WTC11 (cell line): ENCODE data around the gene KNG1.

Experiments used
- TF ChIP-seq, protein P1 (sequence below): fragments of 200-600 bp; IDR thresholded peaks from 2 replicates; pipeline ENCODE4 v1.8.0; 2022; ENCODE audit warnings: antibody characterized with exemption
- TF ChIP-seq, protein P2 (sequence below): sonication (generic); formaldehyde crosslinking; IDR thresholded peaks from 2 replicates; pipeline ENCODE4 v1.8.0; 2022; ENCODE audit warnings: mild to moderate bottlenecking, missing genetic modification reagents
- TF ChIP-seq, protein P3 (sequence below): sonication (generic); formaldehyde crosslinking; conservative IDR thresholded peaks from 2 replicates; pipeline ENCODE4 v1.8.1; 2022; ENCODE audit warnings: mild to moderate bottlenecking, missing genetic modification reagents
- TF ChIP-seq, protein P4 (sequence below): fragments of 250-450 bp; sonication (Bioruptor Pico); IDR thresholded peaks from 2 replicates; pipeline ENCODE4 v1.8.0; 2021; ENCODE audit warnings: mild to moderate bottlenecking
- TF ChIP-seq, protein P5 (sequence below): sonication (generic); formaldehyde crosslinking; IDR thresholded peaks from 2 replicates; pipeline ENCODE4 v1.8.1; 2022; ENCODE audit warnings: mild to moderate bottlenecking, missing genetic modification reagents, moderate library complexity, borderline replicate concordance

DNA sequence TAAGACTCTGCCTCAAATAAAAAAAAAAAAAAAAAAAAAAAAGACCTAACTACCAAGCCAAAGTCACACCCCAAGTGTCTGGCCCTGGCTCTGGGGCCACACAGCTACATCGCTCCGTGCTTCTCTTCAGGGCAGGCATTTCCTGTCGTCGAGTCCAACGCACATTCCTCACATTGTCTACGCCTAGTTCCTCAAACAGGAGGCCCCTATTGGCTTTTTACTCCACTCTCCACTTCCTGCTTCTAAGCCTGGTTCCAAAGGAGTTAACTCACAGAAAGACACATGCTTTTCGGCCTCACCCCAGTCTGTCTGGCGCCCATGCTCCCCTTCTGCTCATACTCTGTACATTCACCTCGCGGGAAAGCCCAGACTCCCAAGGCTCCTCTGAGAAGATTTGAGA is 28.8 kb downstream of the KNG1 start:
- TF ChIP-seq, protein P1, sequence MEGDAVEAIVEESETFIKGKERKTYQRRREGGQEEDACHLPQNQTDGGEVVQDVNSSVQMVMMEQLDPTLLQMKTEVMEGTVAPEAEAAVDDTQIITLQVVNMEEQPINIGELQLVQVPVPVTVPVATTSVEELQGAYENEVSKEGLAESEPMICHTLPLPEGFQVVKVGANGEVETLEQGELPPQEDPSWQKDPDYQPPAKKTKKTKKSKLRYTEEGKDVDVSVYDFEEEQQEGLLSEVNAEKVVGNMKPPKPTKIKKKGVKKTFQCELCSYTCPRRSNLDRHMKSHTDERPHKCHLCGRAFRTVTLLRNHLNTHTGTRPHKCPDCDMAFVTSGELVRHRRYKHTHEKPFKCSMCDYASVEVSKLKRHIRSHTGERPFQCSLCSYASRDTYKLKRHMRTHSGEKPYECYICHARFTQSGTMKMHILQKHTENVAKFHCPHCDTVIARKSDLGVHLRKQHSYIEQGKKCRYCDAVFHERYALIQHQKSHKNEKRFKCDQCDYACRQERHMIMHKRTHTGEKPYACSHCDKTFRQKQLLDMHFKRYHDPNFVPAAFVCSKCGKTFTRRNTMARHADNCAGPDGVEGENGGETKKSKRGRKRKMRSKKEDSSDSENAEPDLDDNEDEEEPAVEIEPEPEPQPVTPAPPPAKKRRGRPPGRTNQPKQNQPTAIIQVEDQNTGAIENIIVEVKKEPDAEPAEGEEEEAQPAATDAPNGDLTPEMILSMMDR: no peak
- TF ChIP-seq, protein P2, sequence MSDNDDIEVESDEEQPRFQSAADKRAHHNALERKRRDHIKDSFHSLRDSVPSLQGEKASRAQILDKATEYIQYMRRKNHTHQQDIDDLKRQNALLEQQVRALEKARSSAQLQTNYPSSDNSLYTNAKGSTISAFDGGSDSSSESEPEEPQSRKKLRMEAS (CRISPR knock-in tag): 0 out of 2 replicates have a peak, but pooled peaks have one; percentile 31
- TF ChIP-seq, protein P3, sequence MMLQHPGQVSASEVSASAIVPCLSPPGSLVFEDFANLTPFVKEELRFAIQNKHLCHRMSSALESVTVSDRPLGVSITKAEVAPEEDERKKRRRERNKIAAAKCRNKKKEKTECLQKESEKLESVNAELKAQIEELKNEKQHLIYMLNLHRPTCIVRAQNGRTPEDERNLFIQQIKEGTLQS (CRISPR knock-in tag): no peak
- TF ChIP-seq, protein P4, sequence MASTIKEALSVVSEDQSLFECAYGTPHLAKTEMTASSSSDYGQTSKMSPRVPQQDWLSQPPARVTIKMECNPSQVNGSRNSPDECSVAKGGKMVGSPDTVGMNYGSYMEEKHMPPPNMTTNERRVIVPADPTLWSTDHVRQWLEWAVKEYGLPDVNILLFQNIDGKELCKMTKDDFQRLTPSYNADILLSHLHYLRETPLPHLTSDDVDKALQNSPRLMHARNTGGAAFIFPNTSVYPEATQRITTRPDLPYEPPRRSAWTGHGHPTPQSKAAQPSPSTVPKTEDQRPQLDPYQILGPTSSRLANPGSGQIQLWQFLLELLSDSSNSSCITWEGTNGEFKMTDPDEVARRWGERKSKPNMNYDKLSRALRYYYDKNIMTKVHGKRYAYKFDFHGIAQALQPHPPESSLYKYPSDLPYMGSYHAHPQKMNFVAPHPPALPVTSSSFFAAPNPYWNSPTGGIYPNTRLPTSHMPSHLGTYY: no peak
- TF ChIP-seq, protein P5, sequence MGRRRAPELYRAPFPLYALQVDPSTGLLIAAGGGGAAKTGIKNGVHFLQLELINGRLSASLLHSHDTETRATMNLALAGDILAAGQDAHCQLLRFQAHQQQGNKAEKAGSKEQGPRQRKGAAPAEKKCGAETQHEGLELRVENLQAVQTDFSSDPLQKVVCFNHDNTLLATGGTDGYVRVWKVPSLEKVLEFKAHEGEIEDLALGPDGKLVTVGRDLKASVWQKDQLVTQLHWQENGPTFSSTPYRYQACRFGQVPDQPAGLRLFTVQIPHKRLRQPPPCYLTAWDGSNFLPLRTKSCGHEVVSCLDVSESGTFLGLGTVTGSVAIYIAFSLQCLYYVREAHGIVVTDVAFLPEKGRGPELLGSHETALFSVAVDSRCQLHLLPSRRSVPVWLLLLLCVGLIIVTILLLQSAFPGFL (CRISPR knock-in tag): no peak
